Erythroblast (primary cell): ENCODE results near the gene GPN2.

Source experiments
- GATA1 ChIP-seq: IDR thresholded peaks from 2 replicates; pipeline ENCODE4 v1.6.1; 2011; ENCODE audit warnings: low read depth, mild to moderate bottlenecking, control low read depth, low read length, moderate library complexity
- POLR2A ChIP-seq: IDR thresholded peaks from 2 replicates; pipeline ENCODE4 v1.6.1; 2011; ENCODE audit warnings: mild to moderate bottlenecking, low read length

DNA sequence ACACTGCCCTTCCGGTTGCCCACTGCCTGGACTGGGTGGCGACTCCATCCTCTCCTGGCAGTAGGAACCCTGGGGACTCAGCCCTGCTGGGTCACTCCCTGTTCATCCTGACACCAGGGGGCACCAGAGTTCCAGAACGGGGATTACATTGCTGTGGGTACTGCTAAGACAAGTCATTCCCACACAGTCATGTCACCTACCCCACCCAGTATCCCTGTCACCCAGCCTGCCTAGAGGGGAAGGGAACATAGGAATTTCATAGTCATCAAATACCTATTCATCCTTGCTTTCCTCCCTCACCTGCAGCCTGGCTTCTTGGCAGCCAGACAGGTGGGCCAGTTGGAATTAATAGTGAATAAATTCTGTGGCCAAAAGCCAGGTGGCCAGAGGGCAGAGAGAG is 36.9 kb downstream of the GPN2 start:
- TF ChIP-seq POLR2A (no peak), GATA1 (no peak)
